Measurements from ENCODE around the gene KTN1. TPM values are rescaled to one million over a fixed set of nuclear protein-coding genes. Genes with fewer than 3 reads are reported as not detected.

KTN1 gene
- total and polyA plus RNA-seq, 9 donors = 84.4 to 144 (median 118) TPM

DNA sequence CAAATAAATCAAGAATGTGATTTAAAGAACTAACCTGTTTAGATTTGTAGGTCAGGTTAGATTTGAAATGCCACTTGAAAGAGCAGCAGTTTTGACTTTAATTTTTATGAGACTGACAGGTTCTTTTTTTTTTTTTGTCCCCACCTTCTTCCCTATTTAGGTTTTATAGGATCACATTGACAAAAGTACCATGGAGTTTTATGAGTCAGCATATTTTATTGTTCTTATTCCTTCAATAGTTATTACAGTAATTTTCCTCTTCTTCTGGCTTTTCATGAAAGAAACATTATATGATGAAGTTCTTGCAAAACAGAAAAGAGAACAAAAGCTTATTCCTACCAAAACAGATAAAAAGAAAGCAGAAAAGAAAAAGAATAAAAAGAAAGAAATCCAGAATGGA lies 31.9 kb downstream of the KTN1 start:
- no peaks in the 10 kb centered on the region for H3K36me3 ChIP-seq
- H3K4me3 ChIP-seq = no peak overlapping the region
- no peaks in the 10 kb centered on the region for H3K4me1 ChIP-seq (ENCODE audit: insufficient read depth)
- intact Hi-C loops (cut with DNase I) = loop anchor here in 1 of 4 donors (5.0 kb wide), 1 partner anchor 45 kb away; no protein-coding TSS in a partner anchor
- no peaks in the 10 kb centered on the region for H3K27me3 ChIP-seq
- DNase-seq = no peak
- no peaks in the 10 kb centered on the region for H3K9me3 ChIP-seq
- no peak overlapping the region for H3K27ac ChIP-seq
- no peak for TF ChIP-seq EP300 (IDR thresholded peaks at IDR 0.05)
- TF ChIP-seq POLR2A (IDR thresholded peaks at IDR 0.05) = no peak
- TF ChIP-seq, protein P1, sequence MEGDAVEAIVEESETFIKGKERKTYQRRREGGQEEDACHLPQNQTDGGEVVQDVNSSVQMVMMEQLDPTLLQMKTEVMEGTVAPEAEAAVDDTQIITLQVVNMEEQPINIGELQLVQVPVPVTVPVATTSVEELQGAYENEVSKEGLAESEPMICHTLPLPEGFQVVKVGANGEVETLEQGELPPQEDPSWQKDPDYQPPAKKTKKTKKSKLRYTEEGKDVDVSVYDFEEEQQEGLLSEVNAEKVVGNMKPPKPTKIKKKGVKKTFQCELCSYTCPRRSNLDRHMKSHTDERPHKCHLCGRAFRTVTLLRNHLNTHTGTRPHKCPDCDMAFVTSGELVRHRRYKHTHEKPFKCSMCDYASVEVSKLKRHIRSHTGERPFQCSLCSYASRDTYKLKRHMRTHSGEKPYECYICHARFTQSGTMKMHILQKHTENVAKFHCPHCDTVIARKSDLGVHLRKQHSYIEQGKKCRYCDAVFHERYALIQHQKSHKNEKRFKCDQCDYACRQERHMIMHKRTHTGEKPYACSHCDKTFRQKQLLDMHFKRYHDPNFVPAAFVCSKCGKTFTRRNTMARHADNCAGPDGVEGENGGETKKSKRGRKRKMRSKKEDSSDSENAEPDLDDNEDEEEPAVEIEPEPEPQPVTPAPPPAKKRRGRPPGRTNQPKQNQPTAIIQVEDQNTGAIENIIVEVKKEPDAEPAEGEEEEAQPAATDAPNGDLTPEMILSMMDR (IDR thresholded peaks at IDR 0.05) = no peak

DNA sequence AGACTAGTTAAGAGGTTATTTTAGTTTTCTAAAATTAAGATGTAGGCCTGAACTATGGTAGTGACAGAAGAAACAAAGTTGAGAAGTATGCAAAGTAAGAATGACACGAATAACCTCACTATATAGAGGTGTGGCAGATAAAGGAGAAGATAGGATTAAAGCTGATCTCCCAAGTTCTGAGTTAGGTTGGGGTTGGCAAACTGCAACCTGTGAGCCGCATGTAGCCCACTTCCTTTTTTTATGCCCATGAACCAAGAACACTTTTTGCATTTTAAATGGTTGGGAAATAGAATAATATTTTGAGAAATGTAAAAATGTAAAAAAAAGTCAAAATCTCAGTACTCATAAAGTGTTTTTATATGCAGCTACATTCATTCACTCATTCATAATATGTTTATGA lies 34.3 kb downstream of the KTN1 start:
- intact Hi-C loops (cut with DNase I) = loop anchor here in 1 of 4 donors (5.0 kb wide), 1 partner anchor 43 kb away; no protein-coding TSS in a partner anchor

DNA sequence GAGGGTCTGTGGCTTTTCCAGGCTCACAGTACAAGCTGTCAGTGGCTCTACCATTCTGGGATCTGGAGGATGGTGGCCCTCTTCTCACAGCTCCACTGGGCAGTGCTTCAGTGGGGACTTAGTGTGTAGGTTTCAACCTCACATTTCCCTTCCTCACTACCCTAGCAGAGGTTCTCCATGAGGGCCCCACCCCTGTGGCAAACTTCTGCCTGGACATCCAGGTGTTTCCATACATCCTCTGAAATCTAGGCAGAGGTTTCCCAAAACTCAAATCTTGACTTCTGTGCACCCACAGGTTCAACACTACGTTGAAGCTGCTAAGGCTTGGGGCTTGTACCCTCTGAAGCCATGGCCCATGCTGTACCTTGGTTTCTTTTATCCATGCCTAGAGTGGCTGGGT lies 40.3 kb downstream of the KTN1 start:
- peaks cover 0 to 5% of the 10 kb centered on the region in 2 donors for H3K9me3 ChIP-seq
- H3K4me3 ChIP-seq = no peak overlapping the region
- 100% methylated on average over 1 of the region's 1 CpG for WGBS, 3 donors
- DNase-seq = no peak
- TF ChIP-seq POLR2A (IDR thresholded peaks at IDR 0.05) = no peak
- TF ChIP-seq, protein P1 (IDR thresholded peaks at IDR 0.05) = no peak
- no peak for TF ChIP-seq EP300 (IDR thresholded peaks at IDR 0.05)
- intact Hi-C loops (cut with DNase I) = no loop called here
- H3K4me1 ChIP-seq (ENCODE audit: insufficient read depth) = no peaks in the 10 kb centered on the region
- no peak overlapping the region for H3K27ac ChIP-seq
- no peaks in the 10 kb centered on the region for H3K36me3 ChIP-seq
- no peaks in the 10 kb centered on the region for H3K27me3 ChIP-seq

More for the DNA sequence above, 34.3 kb downstream of the KTN1 start:
- TF ChIP-seq, protein P1 (IDR thresholded peaks at IDR 0.05) = no peak
- TF ChIP-seq POLR2A (IDR thresholded peaks at IDR 0.05) = no peak
- no peak for TF ChIP-seq EP300 (IDR thresholded peaks at IDR 0.05)
- H3K27me3 ChIP-seq = no peaks in the 10 kb centered on the region
- no peaks in the 10 kb centered on the region for H3K36me3 ChIP-seq
- H3K27ac ChIP-seq = no peak overlapping the region
- DNase-seq = no peak
- WGBS, 3 donors = 94 to 96% (median 95%) methylated on average over 2 of the region's 2 CpGs
- no peaks in the 10 kb centered on the region for H3K4me1 ChIP-seq (ENCODE audit: insufficient read depth)
- no peaks in the 10 kb centered on the region for H3K9me3 ChIP-seq
- H3K4me3 ChIP-seq = no peak overlapping the region

DNA sequence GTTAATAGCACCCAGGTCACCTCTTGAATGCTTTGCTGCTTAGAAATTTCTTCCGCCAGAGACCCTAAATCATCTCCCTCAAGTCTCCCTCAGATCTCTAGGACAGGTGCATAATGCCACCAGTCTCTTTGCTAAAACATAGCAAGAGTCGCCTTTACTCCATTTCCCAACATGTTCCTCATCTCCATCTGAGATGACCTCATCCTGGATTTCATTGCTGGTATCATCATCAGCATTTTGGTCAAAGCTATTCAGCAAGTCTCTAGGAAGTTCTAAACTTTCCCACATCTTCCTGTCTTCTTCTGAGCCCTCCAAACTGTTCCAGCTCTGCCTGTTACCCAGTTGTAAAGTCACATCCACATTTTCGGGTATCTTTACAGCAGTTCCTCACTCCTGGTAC lies 41.0 kb downstream of the KTN1 start:
- Histone ChIP-seq H3K36me3 (no peaks in the 10 kb centered on the region), H3K27ac (no peak overlapping the region), H3K9me3 (peaks cover 0 to 5% of the 10 kb centered on the region in 2 donors), H3K27me3 (no peaks in the 10 kb centered on the region), H3K4me3 (no peak overlapping the region), H3K4me1 (ENCODE audit: insufficient read depth) (no peaks in the 10 kb centered on the region)
- intact Hi-C loops (cut with DNase I) = no loop called here
- 98 to 99% (median 98%) methylated on average over 3 of the region's 3 CpGs for WGBS, 3 donors
- TF ChIP-seq, protein P1 (IDR thresholded peaks at IDR 0.05) = no peak
- no peak for TF ChIP-seq POLR2A (IDR thresholded peaks at IDR 0.05)
- DNase-seq = no peak

Measured in ovary (tissue), 9 donors.